ENCODE results near the gene FAM180A.

Gene FAM180A

DNA sequence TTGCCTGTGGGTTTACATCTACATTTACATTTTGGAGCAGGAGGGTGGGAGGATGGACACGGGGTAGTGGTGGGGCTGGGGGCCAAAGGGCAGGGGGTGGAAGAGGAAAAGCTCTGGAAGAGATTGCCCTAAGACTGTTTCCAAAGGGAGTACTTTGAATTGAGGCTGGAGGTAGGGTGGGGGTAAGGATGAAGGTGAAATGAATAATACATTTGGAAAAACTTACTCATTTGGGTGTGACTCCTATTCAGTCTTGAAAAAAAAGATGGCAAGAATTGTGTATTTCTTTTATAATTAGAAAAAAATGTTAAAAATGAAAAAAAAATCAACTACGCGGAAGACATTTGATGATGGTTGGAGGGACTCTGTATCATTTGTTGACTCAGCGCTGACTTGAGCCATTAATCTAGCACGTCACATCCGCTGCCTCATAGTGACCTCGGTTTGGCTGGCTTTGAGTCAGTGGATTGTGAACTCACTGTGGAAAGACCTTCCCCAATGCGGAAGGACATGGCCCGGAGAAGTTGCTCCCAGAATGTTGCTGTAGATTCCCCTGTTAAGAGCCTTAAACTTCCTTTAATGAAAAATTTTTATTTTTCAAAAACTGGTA lies 2.8 kb downstream of the FAM180A start:
- no peak for TF ChIP-seq CTCF (IDR thresholded peaks at IDR 0.05; ENCODE audit: insufficient read depth, low read length, missing control alignments)
- CTCF ChIA-PET = interaction anchor here (1.0 to 3.6 kb wide), 3 partner anchors 33 to 73 kb away, joined by 4 to 13 read pairs (median 4); no protein-coding TSS in a partner anchor
- POLR2A ChIA-PET = interaction anchor here (0.8 kb wide), 1 partner anchor 16 kb away, joined by 3 read pairs; no protein-coding TSS in a partner anchor
- peak; percentile 91 for DNase-seq (ENCODE audit: low read depth, low spot score)
- no peak overlapping the region for H3K4me3 ChIP-seq (ENCODE audit: low read depth, low read length)

GRCh38 chr7:135744938-135745702 lies 3.5 kb downstream of the FAM180A start:
- no peak for DNase-seq (ENCODE audit: low read depth, low spot score)
- no peak for TF ChIP-seq CTCF (IDR thresholded peaks at IDR 0.05; ENCODE audit: insufficient read depth, low read length, missing control alignments)
- ChIA-PET CTCF (interaction anchor here (1.1 to 3.6 kb wide), 6 partner anchors 14 to 470 kb away, joined by 3 to 13 read pairs (median 4); no protein-coding TSS in a partner anchor), POLR2A (interaction anchor here (0.7 to 1.6 kb wide), 6 partner anchors 11 to 82 kb away, joined by 3 to 4 read pairs (median 3); no protein-coding TSS in a partner anchor)
- H3K4me3 ChIP-seq (ENCODE audit: low read depth, low read length) = no peak overlapping the region

DNA sequence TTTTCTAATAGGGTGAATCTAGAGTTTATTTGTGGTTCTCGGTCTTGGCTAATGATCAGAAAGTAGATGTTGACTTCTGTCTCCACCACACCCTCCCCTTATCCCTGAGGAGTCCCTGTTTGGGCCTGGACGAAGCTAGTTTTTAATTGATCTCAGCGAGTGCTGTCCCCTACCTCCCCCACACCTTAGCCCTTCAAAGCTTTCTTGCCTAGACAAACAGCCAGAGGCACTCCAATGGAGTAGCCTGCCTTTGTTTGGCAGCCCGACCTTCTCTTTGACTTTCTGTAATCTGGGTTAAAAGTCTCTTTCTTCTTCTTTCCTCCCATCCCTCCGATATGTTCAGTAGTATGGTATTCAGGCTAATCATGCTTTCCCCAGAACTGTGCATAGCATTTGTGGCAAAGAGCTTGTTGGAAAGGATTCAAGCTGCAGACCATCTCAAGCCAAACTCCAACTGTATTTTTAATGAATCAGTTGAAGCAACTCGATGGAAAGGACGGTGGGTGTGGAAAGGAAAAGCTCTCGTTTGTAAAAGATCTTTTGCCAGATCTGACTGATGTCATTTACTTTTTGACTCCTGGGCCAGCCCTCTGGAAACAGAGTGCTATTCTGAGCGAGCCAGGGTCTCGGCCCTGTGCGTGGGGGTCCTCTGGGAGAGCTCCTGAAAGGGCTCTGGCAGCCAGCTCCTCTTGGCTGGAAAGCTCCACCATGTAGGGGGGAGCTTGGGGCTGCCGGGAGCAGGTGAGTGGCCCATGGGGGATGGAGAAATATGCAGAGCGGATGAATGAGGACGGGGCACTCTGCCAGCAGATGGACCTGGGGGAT lies 4.5 kb downstream of the FAM180A start:
- CTCF ChIA-PET = interaction anchor here (1.0 to 3.6 kb wide), 6 partner anchors 13 to 469 kb away, joined by 3 to 13 read pairs (median 4); partner anchors contain the start of gene STMP1
- POLR2A ChIA-PET = interaction anchor here (0.8 to 1.6 kb wide), 5 partner anchors 12 to 81 kb away, joined by 3 to 4 read pairs (median 3); no protein-coding TSS in a partner anchor
- no peak for DNase-seq (ENCODE audit: low read depth, low spot score)
- H3K4me3 ChIP-seq (ENCODE audit: low read depth, low read length) = no peak overlapping the region
- TF ChIP-seq CTCF (IDR thresholded peaks at IDR 0.05; ENCODE audit: insufficient read depth, low read length, missing control alignments) = no peak

DNA sequence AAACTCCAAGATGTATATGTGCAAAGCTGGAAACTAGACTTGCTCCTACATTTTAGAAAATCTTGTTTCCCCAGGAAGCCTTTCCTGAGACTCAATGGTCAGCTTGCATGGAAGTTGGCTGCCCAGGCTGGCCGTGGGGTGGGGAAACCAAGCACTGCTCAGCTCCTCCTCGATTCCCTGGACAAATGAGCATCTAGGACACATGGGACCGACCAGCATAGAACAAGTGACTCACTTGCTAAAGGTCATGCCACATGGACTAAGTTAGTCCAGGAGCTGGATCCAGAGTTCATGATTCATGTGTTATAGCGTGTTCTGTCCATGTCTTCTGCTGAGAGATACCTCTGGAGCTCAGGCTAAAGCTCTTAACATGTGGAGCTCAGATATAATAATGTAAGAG lies 6.2 kb downstream of the FAM180A start:
- TF ChIP-seq CTCF (IDR thresholded peaks at IDR 0.05; ENCODE audit: insufficient read depth, low read length, missing control alignments) = no peak

GRCh38 chr7:135741905-135742304 lies 6.7 kb downstream of the FAM180A start:
- no peak for TF ChIP-seq CTCF (IDR thresholded peaks at IDR 0.05; ENCODE audit: insufficient read depth, low read length, missing control alignments)
- ChIA-PET POLR2A (interaction anchor here (0.6 kb wide), 1 partner anchor 38 kb away, joined by 3 read pairs; no protein-coding TSS in a partner anchor), CTCF (interaction anchor here (0.7 to 1.8 kb wide), 4 partner anchors 9 to 69 kb away, joined by 3 to 8 read pairs (median 4); no protein-coding TSS in a partner anchor)
- DNase-seq (ENCODE audit: low read depth, low spot score) = no peak
- no peak overlapping the region for H3K4me3 ChIP-seq (ENCODE audit: low read depth, low read length)

More for the DNA sequence above, 6.2 kb downstream of the FAM180A start:
- ChIA-PET CTCF (interaction anchor here (0.9 to 1.8 kb wide), 3 partner anchors 10 to 70 kb away, joined by 3 to 8 read pairs (median 5); no protein-coding TSS in a partner anchor), POLR2A (interaction anchor here (0.6 kb wide), 1 partner anchor 38 kb away, joined by 3 read pairs; no protein-coding TSS in a partner anchor)
- H3K4me3 ChIP-seq (ENCODE audit: low read depth, low read length) = no peak overlapping the region
- no peak for DNase-seq (ENCODE audit: low read depth, low spot score)
